Subcutaneous adipose tissue (tissue), 4 donors: ENCODE results near the gene LARP4. TPM values are rescaled to one million over a fixed set of nuclear protein-coding genes. Genes with fewer than 3 reads are reported as not detected.

ENCODE experiments used
- CTCF ChIP-seq: fragments of 450-650 bp; IDR thresholded peaks from one replicate; pipeline ENCODE4 v1.5.1; 2016; ENCODE audit warnings: low read depth, mild to moderate bottlenecking, control low read depth, antibody characterized with exemption, moderate library complexity
- total RNA-seq, 4 donors: library from RNA; depleted of rRNA; stranded (reverse); fragments of >200 nt; gene quantifications; one replicate each; pipeline ENCODE4 v1.1.0, GENCODE V29; 2016

LARP4 gene
- total RNA-seq, 4 donors from 2014 or later = 22.2 to 99.5 (median 35.9) TPM

- TF ChIP-seq CTCF = no peak
Measured at GRCh38 chr12:50363141-50363540, 37.5 kb upstream of the LARP4 start.

- TF ChIP-seq CTCF = no peak
Measured at GRCh38 chr12:50365709-50366406, 34.8 kb upstream of the LARP4 start.

- no peak for TF ChIP-seq CTCF
Measured at GRCh38 chr12:50375802-50376201, 24.9 kb upstream of the LARP4 start.

GRCh38 chr12:50380761-50381325 is 19.8 kb upstream of the LARP4 start:
- TF ChIP-seq CTCF = no peak

GRCh38 chr12:50387487-50387886 is 13.2 kb upstream of the LARP4 start:
- TF ChIP-seq CTCF = no peak

- no peak for TF ChIP-seq CTCF
Measured at GRCh38 chr12:50387972-50388478, 12.7 kb upstream of the LARP4 start.

GRCh38 chr12:50390316-50390741 is 10.4 kb upstream of the LARP4 start:
- TF ChIP-seq CTCF = no peak
